Sigmoid colon (tissue), 7 donors: ENCODE results near the gene TMEM94. TPM values are rescaled to one million over a fixed set of nuclear protein-coding genes. Genes with fewer than 3 reads are reported as not detected.

Source experiments
- DNase-seq: peaks from one replicate; pipeline ENCODE4 v3.0.0-alpha.2; 2019
- H3K27ac ChIP-seq, 4 donors: fragments of 200-600 bp; sonication (generic); one replicate each; pipeline ENCODE4 v1.5.1; 2016 to 2019; ENCODE audit warnings: mild to moderate bottlenecking in 1 of 4
- H3K27me3 ChIP-seq, 3 donors: fragments of 200-600 bp; sonication (generic); one replicate each; pipeline ENCODE4 v1.5.1; 2019; ENCODE audit warnings: mild to moderate bottlenecking in 1 of 3
- H3K36me3 ChIP-seq, 4 donors: fragments of 200-600 bp; sonication (generic); one replicate each; pipeline ENCODE4 v1.5.1; 2016 to 2019
- H3K4me1 ChIP-seq, 4 donors: fragments of 200-600 bp; sonication (generic); one replicate each; pipeline ENCODE4 v1.5.1; 2017 to 2019
- H3K4me3 ChIP-seq, 4 donors: fragments of 200-600 bp; sonication (generic); one replicate each; pipeline ENCODE4 v1.5.1; 2017 to 2019; ENCODE audit warnings: mild to moderate bottlenecking in 2 of 4, moderate library complexity in 1 of 4
- H3K9me3 ChIP-seq, 4 donors: fragments of 200-600 bp in 3 of 4; sonication (generic) in 3 of 4; one replicate each; pipeline versions ENCODE4 v1.5.1 to v1.6.1; 2013 to 2019
- EP300 ChIP-seq, 4 donors: sonication (generic); formaldehyde crosslinking; IDR thresholded peaks; one replicate each; pipeline ENCODE4 v1.6.1; 2017; ENCODE audit warnings: antibody characterized with exemption in 4 of 4
- POLR2A ChIP-seq, 2 donors: fragments of 450-650 bp; IDR thresholded peaks; one replicate each; pipeline ENCODE4 v1.6.1; 2016; ENCODE audit warnings: antibody characterized with exemption in 2 of 2, mild to moderate bottlenecking in 2 of 2, moderate library complexity in 2 of 2
- POLR2AphosphoS5 ChIP-seq, 4 donors: sonication (generic); formaldehyde crosslinking; IDR thresholded peaks; one replicate each; pipeline ENCODE4 v1.6.1; 2017; ENCODE audit warnings: antibody characterized with exemption in 4 of 4
- WGBS, 2 donors: extraction: QIAGEN DNeasy Blood & Tissue Kit; methylation state at CpG; one replicate each; pipeline ENCODE4 v1.1.7; 2013; 5-methylcytosine and 5-hydroxymethylcytosine counted together
- intact Hi-C: fragments of 100-400 bp; cut with DNase I; formaldehyde crosslinking; loops from one replicate; pipeline ENCODE4 v1.15.1; 2023
- polyA plus RNA-seq, 3 donors: library from polyadenylated mRNA; stranded (reverse); fragments of 200-250 nt; gene quantifications; one replicate each; pipeline ENCODE4 v1.2.3, GENCODE V29; 2013
- total RNA-seq, 4 donors: library from RNA; depleted of rRNA; stranded (reverse); fragments of >200 nt; gene quantifications; one replicate each; pipeline ENCODE4 v1.1.0, GENCODE V29; 2016
- TF ChIP-seq, protein P1 (sequence below), 4 experiments: fragments of 450-650 bp in 3 of 4; fragments of 200-600 bp in 1 of 4; IDR thresholded peaks; one replicate each; pipeline ENCODE4 v1.5.1; 2016 to 2019; ENCODE audit warnings: antibody characterized with exemption in 4 of 4, mild to moderate bottlenecking in 3 of 4, moderate library complexity in 2 of 4
- donor health status: healthy with polysubstance abuse.
- donor health status: Bipolar disorder and iron deficiency.
- donor health status: healthy.

TMEM94 gene
- total and polyA plus RNA-seq, 7 donors, result 6.2 to 74.8 (median 31.3) TPM

DNA sequence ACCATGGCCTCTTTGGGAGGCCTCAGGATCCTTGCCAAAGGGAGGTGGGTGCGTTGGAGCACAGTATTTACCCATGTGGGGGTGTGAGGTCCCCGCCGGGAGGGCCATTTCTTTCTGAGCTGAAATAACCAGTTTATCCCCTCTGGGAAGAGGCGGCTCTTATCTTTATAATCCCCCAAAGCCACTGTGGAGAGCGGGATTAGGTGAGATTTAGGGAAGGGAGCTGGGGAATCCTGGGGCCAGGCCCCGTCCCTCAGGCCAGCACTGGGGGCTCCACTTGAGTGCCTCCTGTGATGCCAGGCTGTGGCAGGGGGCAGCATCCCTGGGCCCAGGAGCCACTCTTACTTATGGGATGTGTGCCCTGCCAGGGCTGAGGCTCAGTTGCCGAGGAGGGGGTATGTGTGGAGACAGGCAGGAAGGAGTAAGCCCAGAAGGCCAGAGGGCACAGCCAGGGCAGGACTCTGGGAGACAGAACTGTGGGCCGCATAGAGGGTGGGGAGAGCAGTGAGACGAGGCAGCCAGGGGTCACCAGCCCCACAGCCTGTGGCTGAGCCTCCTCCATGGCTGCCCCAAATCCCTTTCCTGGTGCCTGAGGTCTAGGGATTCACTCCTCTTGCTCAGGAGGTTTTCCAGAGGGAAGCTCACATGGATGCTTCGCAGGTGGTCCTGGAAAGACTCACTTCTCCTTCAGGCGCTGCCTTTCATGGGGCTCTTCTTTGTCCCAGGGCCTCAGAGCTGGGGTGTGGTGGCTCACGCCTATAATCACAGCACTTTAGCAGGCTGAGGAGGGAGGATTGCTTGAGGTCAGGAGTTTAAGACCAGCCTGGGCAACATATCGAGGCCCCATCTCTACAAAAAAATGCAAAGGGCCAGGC is 25.0 kb downstream of the TMEM94 start:
- H3K36me3 ChIP-seq, result no peaks in the 10 kb centered on the region
- no peaks in the 10 kb centered on the region for H3K27me3 ChIP-seq
- intact Hi-C loops, result no loop called here
- WGBS, 2 donors, result 65 to 83% methylated on average over 13 of the region's 13 CpGs
- H3K27ac ChIP-seq, result peak overlapping the region in 1 of 4 donors; percentile 14
- peaks cover 0 to 17% (median 13%) of the 10 kb centered on the region in 4 donors for H3K4me1 ChIP-seq
- no peak overlapping the region for H3K4me3 ChIP-seq
- TF ChIP-seq EP300 (IDR thresholded peaks at IDR 0.05), result no peak
- TF ChIP-seq, protein P1, sequence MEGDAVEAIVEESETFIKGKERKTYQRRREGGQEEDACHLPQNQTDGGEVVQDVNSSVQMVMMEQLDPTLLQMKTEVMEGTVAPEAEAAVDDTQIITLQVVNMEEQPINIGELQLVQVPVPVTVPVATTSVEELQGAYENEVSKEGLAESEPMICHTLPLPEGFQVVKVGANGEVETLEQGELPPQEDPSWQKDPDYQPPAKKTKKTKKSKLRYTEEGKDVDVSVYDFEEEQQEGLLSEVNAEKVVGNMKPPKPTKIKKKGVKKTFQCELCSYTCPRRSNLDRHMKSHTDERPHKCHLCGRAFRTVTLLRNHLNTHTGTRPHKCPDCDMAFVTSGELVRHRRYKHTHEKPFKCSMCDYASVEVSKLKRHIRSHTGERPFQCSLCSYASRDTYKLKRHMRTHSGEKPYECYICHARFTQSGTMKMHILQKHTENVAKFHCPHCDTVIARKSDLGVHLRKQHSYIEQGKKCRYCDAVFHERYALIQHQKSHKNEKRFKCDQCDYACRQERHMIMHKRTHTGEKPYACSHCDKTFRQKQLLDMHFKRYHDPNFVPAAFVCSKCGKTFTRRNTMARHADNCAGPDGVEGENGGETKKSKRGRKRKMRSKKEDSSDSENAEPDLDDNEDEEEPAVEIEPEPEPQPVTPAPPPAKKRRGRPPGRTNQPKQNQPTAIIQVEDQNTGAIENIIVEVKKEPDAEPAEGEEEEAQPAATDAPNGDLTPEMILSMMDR (IDR thresholded peaks at IDR 0.05), result no peak
- no peak for TF ChIP-seq POLR2AphosphoS5 (IDR thresholded peaks at IDR 0.05)
- no peak for TF ChIP-seq POLR2A (IDR thresholded peaks at IDR 0.05)
- no peaks in the 10 kb centered on the region for H3K9me3 ChIP-seq
- DNase-seq, result no peak

DNA sequence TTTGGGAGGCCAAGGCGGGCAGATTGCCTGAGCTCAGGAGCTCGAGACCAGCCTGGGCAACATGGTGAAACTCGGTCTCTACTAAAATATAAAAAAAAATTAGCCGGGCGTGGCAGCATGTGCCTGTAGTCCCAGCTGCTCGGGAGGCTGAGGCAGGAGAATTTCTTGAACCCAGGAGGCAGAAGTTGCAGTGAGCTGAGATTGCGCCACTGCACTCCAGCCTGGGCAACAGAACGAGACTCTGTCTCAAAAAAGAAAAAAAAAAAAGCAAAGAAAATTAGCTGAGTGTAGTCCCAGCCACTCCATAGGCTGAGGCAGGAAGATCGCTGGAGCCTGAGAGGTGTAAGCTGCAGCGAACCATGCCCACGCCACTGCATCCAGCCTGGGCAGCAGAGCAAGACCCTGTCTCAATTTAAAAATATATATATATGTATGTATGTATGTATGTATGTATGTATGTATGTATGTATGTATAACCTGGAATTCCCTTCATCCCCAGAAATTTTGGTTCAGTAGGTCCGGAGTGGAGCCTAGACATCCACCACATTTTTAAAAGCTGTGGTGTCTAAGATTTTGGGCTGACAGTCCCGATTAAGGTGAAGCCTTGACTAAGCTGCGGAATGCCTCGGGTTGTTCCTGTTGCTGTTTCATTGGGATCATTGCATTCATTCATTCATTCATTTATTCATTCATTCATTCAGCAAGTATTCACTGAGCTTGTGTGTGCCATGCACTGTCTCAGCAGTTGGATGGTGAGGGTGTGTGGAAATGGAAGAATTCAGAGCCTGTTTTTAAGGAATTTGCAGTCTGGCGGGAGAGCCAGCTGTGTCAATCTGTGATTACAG is 25.9 kb downstream of the TMEM94 start:
- intact Hi-C loops, result no loop called here
- no peaks in the 10 kb centered on the region for H3K9me3 ChIP-seq
- H3K4me3 ChIP-seq, result no peak overlapping the region
- WGBS, 2 donors, result 82 to 89% methylated on average over 16 of the region's 16 CpGs
- H3K36me3 ChIP-seq, result no peaks in the 10 kb centered on the region
- H3K4me1 ChIP-seq, result peaks cover 0 to 14% (median 9%) of the 10 kb centered on the region in 4 donors
- no peak for TF ChIP-seq EP300 (IDR thresholded peaks at IDR 0.05)
- TF ChIP-seq POLR2AphosphoS5 (IDR thresholded peaks at IDR 0.05), result no peak
- TF ChIP-seq, protein P1 (IDR thresholded peaks at IDR 0.05), result no peak
- no peak for TF ChIP-seq POLR2A (IDR thresholded peaks at IDR 0.05)
- peak overlapping the region in 1 of 4 donors; percentile 14 for H3K27ac ChIP-seq
- no peak for DNase-seq
- H3K27me3 ChIP-seq, result no peaks in the 10 kb centered on the region

DNA sequence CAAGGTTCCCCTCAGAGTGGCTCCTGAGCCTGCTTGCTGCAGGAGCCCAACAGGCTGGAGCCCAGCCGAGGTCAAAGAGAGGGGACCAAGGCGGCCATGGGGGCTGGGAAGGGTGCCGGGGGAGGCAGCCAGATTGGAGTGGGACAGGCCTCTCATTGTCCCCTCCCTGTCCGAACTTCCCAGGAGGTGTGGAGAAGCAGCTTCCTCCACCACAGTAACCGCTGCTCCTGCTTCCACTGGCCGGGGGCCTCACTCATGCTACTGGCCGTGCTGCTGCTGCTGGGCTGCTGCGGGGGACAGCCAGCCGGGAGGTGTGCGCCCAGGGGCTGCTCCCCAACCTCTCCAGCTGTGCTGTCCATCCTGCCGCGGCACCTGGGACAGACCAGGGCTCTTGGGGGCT is 29.3 kb downstream of the TMEM94 start:
- DNase-seq, result no peak
- WGBS, 2 donors, result 92 to 96% methylated on average over 12 of the region's 12 CpGs

DNA sequence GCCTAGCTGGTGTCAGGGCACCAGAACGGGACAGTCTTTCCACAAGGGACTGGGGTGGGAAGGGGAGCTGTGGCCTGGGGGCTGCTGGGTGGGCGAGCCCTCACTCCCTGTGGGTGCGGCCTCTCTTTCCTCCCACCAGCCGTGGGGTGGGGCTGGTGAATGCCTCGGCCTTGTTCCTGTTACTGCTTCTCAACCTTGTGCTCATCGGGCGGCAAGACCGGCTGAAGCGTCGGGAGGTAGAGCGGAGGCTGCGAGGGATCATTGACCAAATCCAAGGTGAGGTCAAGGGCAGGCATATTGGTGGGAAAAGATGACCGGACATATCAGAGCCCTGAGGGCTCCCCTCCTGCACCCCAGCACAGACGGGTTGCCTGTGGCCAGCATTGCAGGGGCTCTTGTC is 29.7 kb downstream of the TMEM94 start:
- Histone ChIP-seq H3K4me1 (peaks cover 0 to 22% (median 13%) of the 10 kb centered on the region in 4 donors), H3K27me3 (no peaks in the 10 kb centered on the region), H3K9me3 (no peaks in the 10 kb centered on the region), H3K27ac (no peak overlapping the region), H3K4me3 (no peak overlapping the region), H3K36me3 (peaks cover 0 to 10% (median 6%) of the 10 kb centered on the region in 4 donors)
- intact Hi-C loops, result no loop called here
- DNase-seq, result no peak
- WGBS, 2 donors, result 89 to 93% methylated on average over 14 of the region's 14 CpGs
- TF ChIP-seq POLR2A (IDR thresholded peaks at IDR 0.05), result no peak
- TF ChIP-seq POLR2AphosphoS5 (IDR thresholded peaks at IDR 0.05), result no peak
- TF ChIP-seq, protein P1 (IDR thresholded peaks at IDR 0.05), result no peak
- TF ChIP-seq EP300 (IDR thresholded peaks at IDR 0.05), result no peak

More for the DNA sequence above, 29.3 kb downstream of the TMEM94 start:
- Histone ChIP-seq H3K9me3 (no peaks in the 10 kb centered on the region), H3K27ac (no peak overlapping the region), H3K4me1 (peaks cover 0 to 22% (median 13%) of the 10 kb centered on the region in 4 donors), H3K27me3 (no peaks in the 10 kb centered on the region), H3K36me3 (peaks cover 0 to 5% (median 2%) of the 10 kb centered on the region in 4 donors), H3K4me3 (no peak overlapping the region)
- no peak for TF ChIP-seq EP300 (IDR thresholded peaks at IDR 0.05)
- no peak for TF ChIP-seq POLR2AphosphoS5 (IDR thresholded peaks at IDR 0.05)
- no peak for TF ChIP-seq POLR2A (IDR thresholded peaks at IDR 0.05)
- TF ChIP-seq, protein P1 (IDR thresholded peaks at IDR 0.05), result no peak
- intact Hi-C loops, result no loop called here
